ENCODE data around the gene LEP. TPM values are rescaled to one million over a fixed set of nuclear protein-coding genes. Genes with fewer than 3 reads are reported as not detected.

LEP gene
- polyA plus RNA-seq, 4 donors, result 0.12 to 0.49 (median 0.36) TPM

Other genes starting within 250 kb of the LEP start
- 10 to 100 TPM in 1 of 4 donors, 1 to 10 TPM in 3; 7.0 to 10.0 (median 8.8) TPM for gene LRRC4, start 209.8 kb upstream of the LEP start, polyA plus RNA-seq (ENCODE audit: insufficient read length in 4 of 4)
- gene RBM28, start 102.6 kb downstream of the LEP start, polyA plus RNA-seq (ENCODE audit: insufficient read length in 4 of 4), result 10 to 100 TPM; 38.5 to 50.8 (median 42.3) TPM
- gene PRRT4, start 120.4 kb downstream of the LEP start, polyA plus RNA-seq (ENCODE audit: insufficient read length in 4 of 4), result 1 to 10 TPM in 1 of 4 donors, under 1 TPM in 3; 0.64 to 1.1 (median 0.94) TPM
- 10 to 100 TPM; 25.5 to 31.5 (median 28.1) TPM for gene IMPDH1, start 168.7 kb downstream of the LEP start, polyA plus RNA-seq (ENCODE audit: insufficient read length in 4 of 4)
- gene HILPDA, start 214.6 kb downstream of the LEP start, polyA plus RNA-seq (ENCODE audit: insufficient read length in 4 of 4), result 10 to 100 TPM; 13.7 to 18.1 (median 17.3) TPM
- gene METTL2B, start 235.5 kb downstream of the LEP start, polyA plus RNA-seq (ENCODE audit: insufficient read length in 4 of 4), result 10 to 100 TPM; 24.5 to 28.4 (median 26.8) TPM